HG02588 (cell line): ENCODE measurements around the gene SLC22A16.

Experiments used
- ATAC-seq: cut with Tn5 transposase; IDR thresholded peaks from one replicate; pipeline ENCODE4 v1.9.1; 2021; ENCODE audit warnings: mild to moderate bottlenecking, moderate library complexity; ENCODE audit not compliant: unreplicated experiment

SLC22A16 gene

DNA sequence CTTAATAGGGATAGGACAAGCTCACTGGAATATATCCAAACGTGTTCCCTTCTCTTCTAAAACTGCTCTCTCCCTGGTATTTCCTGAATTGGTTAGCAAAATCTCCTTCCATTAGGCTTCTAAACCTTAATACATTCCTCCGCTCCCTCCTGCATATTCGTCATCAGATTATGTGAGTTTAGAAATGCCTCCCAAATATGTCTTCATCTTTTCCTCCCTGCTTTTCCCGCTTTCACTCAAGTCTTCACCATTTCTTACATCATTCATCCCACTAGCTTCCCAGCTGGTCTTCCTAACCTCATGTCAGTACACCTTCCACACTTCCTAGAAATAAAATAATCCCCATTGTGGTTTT, 26.9 kb downstream of the SLC22A16 start:
- ATAC-seq, result no peak

- no peak for ATAC-seq
These were observed 27.4 kb downstream of the SLC22A16 start for GRCh38 chr6:110448846-110449540.

GRCh38 chr6:110447761-110448160, 28.7 kb downstream of the SLC22A16 start:
- ATAC-seq, result no peak

DNA sequence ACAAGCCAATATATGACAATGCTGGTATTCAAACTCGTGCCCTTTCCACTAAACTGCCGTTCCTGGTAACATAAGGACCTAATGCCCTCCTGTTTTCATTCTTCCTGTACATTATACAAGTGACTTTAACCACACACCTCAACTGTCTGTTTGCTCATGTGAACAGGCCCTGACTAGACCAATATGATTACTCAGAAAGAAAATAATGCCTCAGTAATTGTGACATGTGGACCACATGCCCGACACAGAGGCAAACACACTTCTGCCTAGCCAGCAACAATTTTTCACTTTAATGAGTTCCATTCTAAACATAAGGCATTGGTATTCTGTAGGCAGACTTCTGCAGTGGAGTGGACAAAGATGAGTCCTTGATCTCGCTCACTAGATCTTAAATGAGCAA, 30.0 kb downstream of the SLC22A16 start:
- ATAC-seq, result no peak

GRCh38 chr6:110440026-110440425, 36.4 kb downstream of the SLC22A16 start:
- ATAC-seq, result no peak

DNA sequence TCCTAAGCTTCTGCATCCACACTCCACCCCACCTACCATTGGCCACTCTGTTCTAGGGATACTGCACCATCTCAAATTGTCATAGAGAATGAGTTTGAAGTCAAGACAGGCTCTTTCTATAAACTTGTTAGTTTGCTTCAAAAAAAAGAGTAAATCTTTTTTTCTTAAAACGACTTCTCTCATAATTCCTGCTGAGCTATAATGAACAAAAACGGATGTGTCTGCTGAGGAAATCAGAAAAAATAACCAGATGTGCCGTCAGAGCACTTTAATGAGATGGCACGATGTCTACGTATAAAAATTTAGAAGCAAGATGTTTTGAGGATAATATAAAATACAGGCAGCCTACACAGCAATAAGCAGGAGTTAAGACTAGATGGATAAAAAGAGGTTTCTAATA, 37.1 kb downstream of the SLC22A16 start:
- no peak for ATAC-seq

DNA sequence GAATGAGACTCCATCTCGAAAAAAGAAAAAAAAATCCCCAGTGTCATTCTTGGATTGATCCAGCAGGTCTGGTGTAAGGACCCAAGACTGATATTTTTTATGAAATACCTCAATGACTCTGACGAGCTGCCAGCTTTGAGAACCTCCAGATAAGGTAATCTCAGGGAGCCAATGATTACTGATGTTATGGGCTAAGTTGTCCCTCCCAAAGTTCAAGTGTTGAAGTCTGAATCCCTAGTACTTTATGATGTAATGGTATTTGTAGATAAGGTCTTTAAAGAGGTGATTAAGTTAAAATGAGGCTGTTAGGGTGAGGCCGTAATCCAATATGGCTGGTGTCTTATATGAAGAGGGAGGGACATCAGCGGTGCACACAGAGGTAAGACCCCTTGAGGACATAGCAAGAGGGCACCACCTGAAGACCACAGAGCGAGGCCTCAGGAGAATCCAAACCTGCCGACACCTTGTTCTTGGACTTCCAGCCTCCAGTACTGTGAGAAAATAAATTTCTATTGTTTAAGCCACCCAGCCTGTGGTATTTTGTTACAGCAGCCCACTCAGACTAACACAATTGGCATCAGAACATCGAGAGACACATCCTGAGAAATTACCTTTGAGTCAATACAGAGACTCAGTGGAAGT, 41.3 kb downstream of the SLC22A16 start:
- ATAC-seq, result no peak

- no peak for ATAC-seq
These were observed 44.0 kb downstream of the SLC22A16 start for GRCh38 chr6:110432285-110432900.

GRCh38 chr6:110430741-110431140, 45.7 kb downstream of the SLC22A16 start:
- no peak for ATAC-seq

- ATAC-seq, result no peak
These were observed 46.2 kb downstream of the SLC22A16 start for GRCh38 chr6:110430236-110430635.

DNA sequence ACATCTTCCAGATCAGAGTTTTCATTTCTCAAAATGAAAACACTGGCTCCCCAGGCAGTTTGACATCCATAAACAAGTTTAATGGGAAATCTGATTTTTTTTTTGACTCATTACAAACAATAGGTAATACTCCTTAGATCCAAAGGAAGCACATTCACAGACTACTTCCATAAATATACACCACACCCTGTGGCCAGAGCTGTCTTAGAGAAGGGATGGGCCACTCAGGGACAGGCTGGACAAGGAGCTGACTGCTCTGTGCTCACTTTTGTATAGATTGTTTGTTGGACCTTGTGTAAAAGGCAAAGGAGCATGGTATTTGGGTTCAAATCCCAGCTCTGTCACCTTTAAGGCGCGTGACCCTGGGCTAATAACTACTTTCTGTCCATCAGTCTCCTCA, 48.3 kb downstream of the SLC22A16 start:
- no peak for ATAC-seq

DNA sequence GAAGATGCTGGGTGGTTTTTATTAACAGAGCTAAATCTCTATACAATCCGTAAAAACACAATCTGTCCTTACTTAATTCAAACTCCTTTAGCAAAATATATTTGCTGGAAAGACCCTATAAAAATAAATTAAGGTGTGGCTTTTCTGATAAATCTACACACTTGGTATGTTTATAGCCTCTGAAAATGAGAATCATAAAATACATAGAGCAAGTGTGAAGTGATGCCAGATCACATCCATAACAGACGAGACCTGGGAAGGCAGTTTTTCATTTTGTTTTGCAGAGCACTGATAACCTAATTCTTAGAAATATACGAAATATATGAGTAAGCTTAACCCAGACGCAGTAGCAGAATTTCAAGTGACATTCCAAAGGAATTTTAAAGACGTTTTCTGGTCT, 50.6 kb downstream of the SLC22A16 start:
- no peak for ATAC-seq

GRCh38 chr6:110422444-110422822, 54.0 kb downstream of the SLC22A16 start:
- no peak for ATAC-seq

DNA sequence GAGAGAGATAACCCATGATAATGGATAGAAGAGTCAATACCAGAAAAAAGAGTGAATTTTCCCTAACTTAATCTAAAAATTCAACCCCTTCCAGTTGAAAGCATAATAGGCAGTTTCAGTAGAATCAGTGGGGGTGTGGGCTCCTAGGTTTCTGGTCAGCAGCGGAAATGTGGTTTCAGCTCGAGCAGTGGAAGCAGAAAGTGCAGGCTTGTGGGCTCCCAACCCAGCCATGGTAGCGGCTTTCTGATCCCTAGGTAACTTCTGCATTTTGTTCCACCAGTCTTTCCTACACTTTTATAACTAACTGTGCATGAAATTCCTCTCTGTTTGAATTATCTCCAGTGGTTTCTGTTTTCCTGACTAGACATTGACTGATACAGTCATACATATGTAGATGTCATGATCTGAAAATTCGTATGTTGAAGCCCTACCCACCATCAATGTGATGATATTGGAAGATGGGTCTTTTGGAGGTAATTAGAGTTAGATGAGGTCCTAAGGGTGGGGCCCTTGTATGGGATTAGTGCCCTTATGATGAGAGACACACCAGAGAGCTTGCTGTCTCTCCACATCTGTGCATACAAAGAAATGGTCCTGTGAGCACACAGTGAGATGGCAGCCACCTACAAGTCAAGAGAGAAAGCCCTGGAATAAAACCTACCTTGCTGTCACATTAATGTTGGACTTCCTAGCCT, 54.5 kb downstream of the SLC22A16 start:
- no peak for ATAC-seq

DNA sequence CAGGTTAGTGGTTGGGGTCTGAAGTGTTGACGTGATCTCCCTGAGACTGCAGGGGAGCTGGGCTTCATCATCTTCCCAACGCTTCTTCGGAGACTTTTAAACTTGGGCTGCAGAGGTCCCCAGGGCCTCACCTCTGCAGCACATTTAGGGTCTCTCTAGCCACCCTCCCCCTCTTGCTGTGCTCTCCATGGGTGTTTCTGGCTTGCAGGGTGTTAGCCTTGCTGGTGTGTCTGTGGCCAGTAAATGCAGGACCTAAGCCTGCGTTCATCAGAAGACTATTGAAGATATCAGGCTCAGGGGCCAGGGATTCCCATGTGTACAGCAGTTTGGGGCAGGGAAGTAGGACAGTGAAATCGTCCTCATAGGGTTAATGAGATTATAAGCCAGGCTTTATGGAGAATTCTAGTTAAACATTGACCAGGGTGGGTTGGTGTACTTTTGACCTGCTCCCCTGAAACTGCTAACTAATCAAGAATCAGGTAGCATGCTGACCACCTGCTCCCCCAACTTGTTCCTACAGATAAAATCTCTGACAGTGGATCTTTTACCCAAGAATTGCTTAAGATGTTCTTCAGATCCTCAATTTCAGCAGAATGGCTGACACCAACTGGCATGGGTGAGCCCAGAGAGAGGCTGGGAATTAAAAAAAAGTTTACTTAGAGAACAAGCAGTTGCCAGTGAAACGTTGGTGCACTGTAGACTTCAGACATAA, 57.2 kb downstream of the SLC22A16 start:
- ATAC-seq, result no peak

DNA sequence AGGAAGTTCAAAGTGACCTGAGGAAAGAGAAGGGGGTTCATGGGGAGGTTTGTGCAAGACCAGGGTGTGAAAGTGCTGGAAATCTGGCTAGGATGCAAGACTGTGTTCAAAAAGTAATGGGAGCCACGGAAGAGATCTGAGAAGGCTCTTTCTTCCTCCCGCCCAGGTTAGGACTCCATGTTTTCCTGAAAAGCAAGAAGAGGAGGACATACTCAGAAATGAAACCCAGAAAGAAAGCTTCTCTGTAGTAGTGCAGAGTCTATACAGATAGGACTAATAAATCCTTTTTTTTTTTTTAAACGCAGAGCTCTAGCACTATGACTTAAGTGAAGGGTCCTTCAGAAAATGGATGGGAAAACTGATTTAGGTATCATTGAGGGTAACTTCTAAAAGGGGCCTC, 57.8 kb downstream of the SLC22A16 start:
- ATAC-seq, result no peak

GRCh38 chr6:110415086-110415916, 61.1 kb downstream of the SLC22A16 start, which contains the start of gene DDO:
TSS of gene DDO (minus strand) at chr6:110415575. CDS start at chr6:110413462, 2,113 bp downstream.
- no peak for ATAC-seq

DNA sequence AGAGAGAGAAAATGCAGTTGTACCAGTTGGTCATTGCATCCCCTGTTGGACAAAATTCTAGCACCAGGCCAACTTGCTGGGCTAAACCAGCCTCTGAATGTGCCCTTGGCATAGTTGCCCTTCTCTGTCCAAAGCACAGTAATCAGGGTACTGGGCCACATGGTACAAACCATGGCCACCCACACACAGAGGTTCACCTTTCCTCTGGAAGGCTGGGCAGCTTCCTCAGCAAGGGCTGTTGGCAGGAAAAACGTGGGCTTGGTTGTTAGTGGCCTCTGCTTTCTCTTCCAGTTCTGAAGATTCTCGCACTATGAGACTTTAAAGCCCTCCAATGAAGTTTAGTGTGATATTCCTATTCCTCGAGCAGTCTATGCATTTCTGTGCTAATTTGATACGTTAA, 61.7 kb downstream of the SLC22A16 start:
- ATAC-seq, result no peak

GRCh38 chr6:110412360-110412759, 64.1 kb downstream of the SLC22A16 start:
- no peak for ATAC-seq

GRCh38 chr6:110410511-110410910, 65.9 kb downstream of the SLC22A16 start:
- no peak for ATAC-seq
